Prostate gland (tissue), 2 donors: ENCODE results near the gene DYNC1H1. TPM values are rescaled to one million over a fixed set of nuclear protein-coding genes. Genes with fewer than 3 reads are reported as not detected.

Experiments
- DNase-seq: peaks from one replicate; pipeline ENCODE4 v3.0.0-alpha.2; 2019; ENCODE audit warnings: low spot score
- H3K27ac ChIP-seq, 2 donors: fragments of 200-600 bp; sonication (generic); 2 replicates each; pipeline ENCODE4 v1.5.1; 2017 to 2019
- H3K27me3 ChIP-seq: fragments of 200-600 bp; sonication (generic); replicated peaks from 2 replicates; pipeline ENCODE4 v1.5.1; 2019; ENCODE audit not compliant: insufficient read depth
- H3K36me3 ChIP-seq, 2 donors: fragments of 200-600 bp; sonication (generic); 1 replicate in 1 of 2; 2 replicates in 1 of 2; pipeline versions ENCODE4 v1.5.1 to v1.8.1; 2017 to 2019
- H3K4me1 ChIP-seq: fragments of 200-600 bp; sonication (generic); replicated peaks from 2 replicates; pipeline ENCODE4 v1.5.1; 2019
- H3K4me3 ChIP-seq, 2 donors: fragments of 200-600 bp; sonication (generic); 2 replicates each; pipeline ENCODE4 v1.5.1; 2017 to 2019
- H3K9me3 ChIP-seq: fragments of 200-600 bp; sonication (generic); 2 replicates; pipeline ENCODE4 v1.5.1; 2017
- CTCF ChIP-seq, 4 experiments: fragments of 200-600 bp in 2 of 4; fragments of 450-650 bp in 2 of 4; sonication (generic) in 2 of 4; IDR thresholded peaks; 1 replicate in 3 of 4; 2 replicates in 1 of 4; pipeline ENCODE4 v1.5.1; 2016 to 2019; ENCODE audit warnings: antibody characterized with exemption in 4 of 4, mild to moderate bottlenecking in 2 of 4, moderate library complexity in 2 of 4
- POLR2A ChIP-seq: fragments of 450-650 bp; IDR thresholded peaks from one replicate; pipeline ENCODE4 v1.6.1; 2016; ENCODE audit warnings: antibody characterized with exemption, mild to moderate bottlenecking
- POLR2AphosphoS5 ChIP-seq: sonication (generic); formaldehyde crosslinking; IDR thresholded peaks from one replicate; pipeline ENCODE4 v1.6.1; 2017; ENCODE audit warnings: antibody characterized with exemption
- WGBS: methylation state at CpG from one replicate; pipeline ENCODE4 v1.1.5; 2018; 5-methylcytosine and 5-hydroxymethylcytosine counted together
- intact Hi-C: fragments of 100-400 bp; cut with DNase I; formaldehyde crosslinking; loops from one replicate; pipeline ENCODE4 v1.14.2; 2022
- total RNA-seq, 2 donors: library from RNA; depleted of rRNA; stranded (reverse); fragments of >200 nt; gene quantifications; one replicate each; pipeline ENCODE4 v1.1.0, GENCODE V29; 2016

The DYNC1H1 gene
- 100 to 1,000 TPM; 366 to 616 TPM for total RNA-seq

GRCh38 chr14:101964297-101965180, at the start of gene DYNC1H1:
Gene DYNC1H1 (plus strand): TSS chr14:101964573. CDS start chr14:101964692, 119 bp downstream.
- Histone ChIP-seq H3K9me3 (no peaks in the 10 kb centered on the region), H3K27me3 (no peaks in the 10 kb centered on the region), H3K4me3 (peak within 1 kb of the TSS; percentile 95 to 97), H3K36me3 (no peaks in the 10 kb centered on the region), H3K27ac (peak within 1 kb of the TSS; percentile 90 to 96), H3K4me1 (no peaks in the 10 kb centered on the region)
- intact Hi-C loops, result loop anchor here (5.0 to 10.0 kb wide), 2 partner anchors 123 to 350 kb away; partner anchors contain the start of genes HSP90AA1 and ZNF839
- DNase-seq, result peak; percentile 91
- under 1% methylated on average over 45 of the region's 115 CpGs for WGBS
- TF ChIP-seq CTCF (IDR thresholded peaks at IDR 0.05) (no peak), POLR2A (peak; percentile 99), POLR2AphosphoS5 (peak; percentile 92)

GRCh38 chr14:101915871-101916815, 48.2 kb upstream of the DYNC1H1 start:
- Histone ChIP-seq H3K4me3 (no peak overlapping the region), H3K27me3 (no peaks in the 10 kb centered on the region), H3K36me3 (no peaks in the 10 kb centered on the region), H3K27ac (no peak overlapping the region), H3K9me3 (no peaks in the 10 kb centered on the region), H3K4me1 (no peaks in the 10 kb centered on the region)
- TF ChIP-seq POLR2AphosphoS5 (no peak), POLR2A (no peak), CTCF (IDR thresholded peaks at IDR 0.05) (no peak)
- intact Hi-C loops, result no loop called here
- WGBS, result 89% methylated on average over 23 of the region's 23 CpGs
- no peak for DNase-seq

GRCh38 chr14:101916816-101917412, 47.5 kb upstream of the DYNC1H1 start:
- H3K36me3 ChIP-seq, result no peaks in the 10 kb centered on the region
- no peak for DNase-seq
- TF ChIP-seq CTCF (IDR thresholded peaks at IDR 0.05) (no peak), POLR2AphosphoS5 (no peak), POLR2A (no peak)
- no peak overlapping the region for H3K27ac ChIP-seq
- no peaks in the 10 kb centered on the region for H3K9me3 ChIP-seq
- intact Hi-C loops, result no loop called here
- H3K4me3 ChIP-seq, result no peak overlapping the region
- H3K4me1 ChIP-seq, result no peaks in the 10 kb centered on the region
- 82% methylated on average over 18 of the region's 18 CpGs for WGBS
- no peaks in the 10 kb centered on the region for H3K27me3 ChIP-seq

- Histone ChIP-seq H3K27ac (no peak overlapping the region), H3K4me1 (no peaks in the 10 kb centered on the region), H3K36me3 (peaks cover 0 to under 1% of the 10 kb centered on the region in 2 donors), H3K27me3 (no peaks in the 10 kb centered on the region), H3K9me3 (no peaks in the 10 kb centered on the region), H3K4me3 (no peak overlapping the region)
- no peak for TF ChIP-seq CTCF (IDR thresholded peaks at IDR 0.05)
- TF ChIP-seq POLR2A, result no peak
- TF ChIP-seq POLR2AphosphoS5, result no peak
- intact Hi-C loops, result no loop called here
- 71% methylated on average over 17 of the region's 17 CpGs for WGBS
- no peak for DNase-seq
These were observed 46.9 kb upstream of the DYNC1H1 start for GRCh38 chr14:101917413-101918017.
